ENCODE measurements around the gene BEND3. TPM values are rescaled to one million over a fixed set of nuclear protein-coding genes. Genes with fewer than 3 reads are reported as not detected.
A peak's percentile ranks its signal among the peaks of the same experiment; 100 is the strongest.

The BEND3 gene
- total and polyA plus RNA-seq, 9 of the 15 experiments (the other 6 are each of a cell fraction or from before 2014, with no cell fraction given) = 0.64 to 8.4 (median 3.3) TPM

- TF ChIP-seq ZBTB17 (CRISPR knock-in tag; IDR thresholded peaks at IDR 0.05) (0 out of 2 replicates have a peak, but pooled peaks have one; percentile 36), HCFC1 (IDR thresholded peaks at IDR 0.05; ENCODE audit: low read depth, low read length) (0 out of 2 replicates have a peak, but pooled peaks have one; percentile 10), TBP (optimal IDR thresholded peaks at IDR 0.05; ENCODE audit: low read depth, low read length) (peak; percentile 72), CHD2 (IDR thresholded peaks at IDR 0.05; ENCODE audit: low read depth, low read length) (0 out of 2 replicates have a peak, but pooled peaks have one; percentile 15), ATF1 (CRISPR knock-in tag; IDR thresholded peaks at IDR 0.05) (no peak), ATF1 (tag; IDR thresholded peaks at IDR 0.05) (peak; percentile 28; the same call in 1 of the 2 replicates), POLR2G (IDR thresholded peaks at IDR 0.05; ENCODE audit: low read depth, low read length) (peak; percentile 85), SAP30 (IDR thresholded peaks at IDR 0.05; ENCODE audit: borderline replicate concordance, insufficient read depth, low read depth, low read length, poor library complexity, severe bottlenecking) (no peak), UBTF (IDR thresholded peaks at IDR 0.05; ENCODE audit: borderline replicate concordance in 1 of 2, low read depth in 2 of 2, low read length in 2 of 2) (peak; percentile 99), ZBTB11 (CRISPR knock-in tag; IDR thresholded peaks at IDR 0.05) (peak in 1 of 3 experiments; percentile 44; a peak in 1 of 6 replicates), ZNF639 (CRISPR knock-in tag; conservative IDR thresholded peaks at IDR 0.05 in 1 of 2, IDR thresholded peaks at IDR 0.05 in 1 of 2) (peak in 1 of 2 experiments; percentile 82; a peak in 2 of 4 replicates), KLF13 (tag; IDR thresholded peaks at IDR 0.05; ENCODE audit: borderline replicate concordance, low read depth) (0 out of 2 replicates have a peak, but pooled peaks have one; percentile 32), ID3 (CRISPR knock-in tag; IDR thresholded peaks at IDR 0.05) (no peak), ID3 (tag; IDR thresholded peaks at IDR 0.05) (peak; percentile 58; the same call in 1 of the 2 replicates), STAT5A (IDR thresholded peaks at IDR 0.05; ENCODE audit: borderline replicate concordance, low read length) (no peak), KDM2B (CRISPR knock-in tag; IDR thresholded peaks at IDR 0.05) (no peak)
These were observed 946 bp downstream of the BEND3 start (continued) for GRCh38 chr6:107114213-107114925.
